GM15510 (cell line): ENCODE data around the gene ACSS1.

Experiments used
- POLR2A ChIP-seq: IDR thresholded peaks from 3 replicates; pipeline ENCODE4 v1.6.1; 2011; ENCODE audit warnings: borderline replicate concordance; ENCODE audit not compliant: insufficient read length; ENCODE audit errors: extremely low read depth

Gene ACSS1

DNA sequence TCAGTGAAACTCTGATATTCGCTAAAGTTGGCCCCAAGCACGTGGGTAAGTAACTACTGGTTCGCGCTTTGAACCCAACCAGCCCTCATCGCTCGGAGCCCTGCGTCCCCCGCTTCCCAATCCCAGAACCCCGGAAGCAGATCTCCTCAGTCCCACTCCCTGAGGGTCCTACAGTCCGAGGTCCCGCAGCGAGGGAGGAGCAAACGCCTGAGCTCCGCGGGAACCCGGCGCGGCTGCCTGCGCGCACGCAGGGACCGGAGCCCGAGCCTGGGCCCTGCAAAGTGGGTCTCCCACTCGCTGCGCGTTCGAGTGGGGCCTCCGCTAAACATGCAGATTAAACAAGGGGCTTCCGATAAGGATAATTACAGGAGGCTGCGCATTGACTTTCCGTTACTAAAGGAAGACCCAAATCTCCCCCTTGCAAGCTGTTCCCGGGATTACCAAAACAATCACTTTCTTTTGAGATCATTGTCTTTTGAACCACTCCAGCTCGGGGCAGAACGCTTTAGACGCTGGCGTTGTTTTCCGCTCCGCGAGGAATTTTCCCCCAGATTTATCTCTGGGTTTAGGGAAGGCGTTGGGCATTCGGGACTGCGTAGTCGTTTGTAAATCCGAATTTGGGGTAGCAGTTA, 25.3 kb upstream of the ACSS1 start:
- no peak for TF ChIP-seq POLR2A

DNA sequence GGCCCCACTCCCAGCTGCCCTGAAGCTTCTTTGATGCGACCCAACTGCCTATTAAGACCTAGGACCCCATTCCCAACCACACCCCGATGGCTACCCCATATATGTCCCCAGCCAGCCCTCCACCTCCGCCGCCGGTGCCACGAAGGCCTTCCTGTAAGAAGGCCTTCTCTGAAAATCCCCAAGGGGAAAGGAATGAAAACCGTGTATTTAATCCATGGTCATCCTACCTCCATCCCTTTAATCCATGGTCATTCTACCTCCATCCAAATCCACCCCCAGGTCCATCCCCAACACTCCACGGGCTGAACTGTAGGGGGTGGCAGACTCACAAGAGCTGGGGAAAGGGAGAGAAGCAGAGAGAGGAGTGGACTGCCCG, 24.5 kb upstream of the ACSS1 start:
- TF ChIP-seq POLR2A: no peak

- TF ChIP-seq POLR2A: no peak
Measured at GRCh38 chr20:25081730-25082497, 24.0 kb upstream of the ACSS1 start, which contains the start of gene VSX1. VSX1 (minus strand) TSS chr20:25082141; CDS start chr20:25082096, 45 bp downstream.

DNA sequence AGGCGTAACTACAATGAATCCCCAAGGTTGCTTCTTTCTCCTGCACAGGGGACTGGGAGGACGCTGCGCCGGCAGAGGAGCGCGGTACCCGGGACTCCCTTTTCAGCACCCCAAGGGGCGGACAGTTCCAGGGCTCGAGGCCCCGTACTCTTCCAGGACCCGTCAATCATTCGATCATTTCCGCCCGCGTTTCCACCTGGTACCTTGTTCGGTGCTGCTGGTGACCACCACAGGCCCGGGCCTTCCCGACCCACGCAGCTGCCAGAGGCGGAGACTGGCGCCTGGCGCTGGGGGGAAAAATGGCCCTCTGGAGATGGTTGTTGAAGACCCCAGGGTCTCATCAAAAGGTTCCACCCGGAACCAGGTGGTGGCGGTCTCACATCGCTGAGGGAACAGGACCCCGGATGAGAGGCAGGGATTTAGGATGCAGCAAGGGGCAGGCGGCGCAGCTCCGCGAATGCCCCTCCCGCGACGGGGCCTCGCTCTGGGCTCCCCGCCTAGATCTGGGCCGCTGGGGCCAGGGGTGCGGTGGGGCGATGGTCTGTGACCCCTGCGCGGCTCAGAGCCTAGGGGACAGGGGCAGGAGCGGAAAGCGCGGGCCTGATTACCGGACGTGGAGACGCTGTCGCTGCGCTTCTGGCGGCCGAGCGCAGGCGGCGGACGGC, 23.3 kb upstream of the ACSS1 start:
- TF ChIP-seq POLR2A: no peak

GRCh38 chr20:25079171-25079570, 21.2 kb upstream of the ACSS1 start:
- no peak for TF ChIP-seq POLR2A

- TF ChIP-seq POLR2A: no peak
Measured at GRCh38 chr20:25078662-25079061, 20.7 kb upstream of the ACSS1 start.

- no peak for TF ChIP-seq POLR2A
Measured at GRCh38 chr20:25077610-25078169, 19.8 kb upstream of the ACSS1 start.

GRCh38 chr20:25076731-25077609, 19.0 kb upstream of the ACSS1 start:
- TF ChIP-seq POLR2A: no peak

GRCh38 chr20:25076201-25076600, 18.3 kb upstream of the ACSS1 start:
- no peak for TF ChIP-seq POLR2A

GRCh38 chr20:25073544-25073943, 15.6 kb upstream of the ACSS1 start:
- no peak for TF ChIP-seq POLR2A

GRCh38 chr20:25072226-25072811, 14.4 kb upstream of the ACSS1 start:
- no peak for TF ChIP-seq POLR2A

DNA sequence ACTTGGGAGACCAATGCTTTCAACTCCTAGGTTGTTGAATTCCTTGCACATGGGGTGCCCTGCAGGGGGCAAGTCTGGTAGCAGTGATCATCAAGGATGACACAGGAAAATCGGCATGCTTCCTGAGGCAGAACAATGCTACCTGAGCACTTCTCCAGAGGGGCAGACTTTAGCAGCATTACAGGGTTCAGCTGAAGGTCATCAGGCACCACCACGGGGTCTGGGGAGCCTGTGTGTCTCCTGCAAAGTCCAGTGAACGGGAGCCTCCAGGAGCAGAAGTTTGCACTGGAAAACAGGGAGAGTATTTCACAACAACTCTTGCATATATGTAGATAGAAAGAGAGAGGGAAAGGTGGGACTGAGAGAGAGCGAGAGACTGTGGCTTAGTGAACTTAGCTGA, 13.8 kb upstream of the ACSS1 start:
- TF ChIP-seq POLR2A: no peak

- no peak for TF ChIP-seq POLR2A
Measured at GRCh38 chr20:25070821-25071473, 13.0 kb upstream of the ACSS1 start.

DNA sequence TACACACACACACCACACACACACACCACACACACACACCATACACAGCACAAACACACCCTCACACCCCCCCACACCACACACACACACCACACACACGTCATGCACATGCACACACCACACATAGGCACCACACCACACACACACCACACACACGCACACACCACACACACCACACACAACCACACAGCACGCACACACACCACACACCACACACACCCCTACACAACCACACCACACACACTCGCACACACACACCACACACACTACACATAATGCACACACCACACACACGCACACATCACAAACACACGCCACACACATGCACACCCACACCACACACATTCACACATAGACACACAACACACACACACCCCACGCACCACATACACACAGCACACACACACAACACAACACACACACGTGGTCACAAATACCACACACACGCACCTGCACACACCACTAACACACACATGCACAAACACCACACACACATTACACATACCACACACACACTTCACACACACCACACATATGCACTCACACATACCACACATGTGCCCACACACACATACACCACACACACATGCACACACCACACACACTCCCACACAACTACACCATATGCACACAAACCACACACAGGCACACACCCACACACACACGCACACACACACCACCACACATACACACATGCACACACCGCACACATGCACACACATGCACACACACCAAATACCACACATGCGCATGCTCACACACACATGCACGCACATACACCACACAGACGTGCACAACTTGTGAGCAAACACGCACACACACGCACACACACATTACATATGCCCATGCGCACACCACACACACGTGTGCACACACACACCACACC, 9.4 kb upstream of the ACSS1 start:
- no peak for TF ChIP-seq POLR2A
